GM18499 (cell line): ENCODE results near the gene NKIRAS1.

ENCODE experiments used
- ATAC-seq: cut with Tn5 transposase; IDR thresholded peaks from one replicate; pipeline ENCODE4 v1.9.1; 2021; ENCODE audit warnings: moderate number of reproducible peaks; ENCODE audit not compliant: insufficient read depth, unreplicated experiment

NKIRAS1 gene

DNA sequence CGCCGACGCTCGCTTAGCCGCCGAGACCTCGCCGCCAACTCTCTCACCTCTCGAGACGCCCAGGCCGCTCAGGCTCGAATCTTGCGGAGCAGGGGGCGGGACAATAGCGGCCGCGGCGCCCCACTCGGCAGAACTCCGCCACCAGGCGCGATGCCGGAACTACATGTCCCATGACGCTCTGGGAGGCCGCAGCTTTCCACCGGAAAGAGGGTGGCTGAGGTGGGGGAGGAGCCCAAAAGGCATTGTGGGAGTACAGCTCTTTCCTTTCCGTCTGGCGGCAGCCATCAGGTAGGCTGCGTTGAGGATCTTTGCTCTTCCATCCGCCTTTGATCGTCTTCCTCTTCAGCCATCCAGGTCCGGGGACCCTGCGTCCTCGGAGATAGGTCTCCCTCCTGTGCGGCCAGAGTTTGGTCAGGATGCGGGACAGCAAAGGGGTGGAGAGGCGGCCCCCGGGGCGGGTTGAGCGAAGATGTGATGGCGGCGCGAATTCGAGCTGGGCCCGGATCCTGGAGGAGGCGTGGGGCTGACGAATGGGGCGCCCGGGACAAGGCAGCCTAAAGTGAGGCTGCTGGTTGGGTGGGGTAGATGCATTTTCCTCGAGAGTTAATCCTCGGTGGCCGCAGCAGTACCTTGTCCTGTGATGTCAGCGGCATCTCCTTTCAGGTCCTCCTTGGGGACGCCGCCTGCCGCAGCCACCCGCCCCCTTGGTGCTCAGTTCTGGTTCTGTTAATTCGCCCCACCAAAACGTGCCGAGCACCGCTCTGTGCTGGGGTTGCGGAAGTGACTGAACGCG is at the start of gene NKIRAS1, which contains the start of gene RPL15:
Gene NKIRAS1, minus strand, starts transcription at position 105 of the 793 bp plus-strand sequence. CDS start 6,086 bp downstream, outside the sequence.
Gene RPL15, plus strand, starts transcription at position 247 of the 793 bp plus-strand sequence. CDS start 728 bp downstream, outside the sequence.
- peak; percentile 88 for ATAC-seq

DNA sequence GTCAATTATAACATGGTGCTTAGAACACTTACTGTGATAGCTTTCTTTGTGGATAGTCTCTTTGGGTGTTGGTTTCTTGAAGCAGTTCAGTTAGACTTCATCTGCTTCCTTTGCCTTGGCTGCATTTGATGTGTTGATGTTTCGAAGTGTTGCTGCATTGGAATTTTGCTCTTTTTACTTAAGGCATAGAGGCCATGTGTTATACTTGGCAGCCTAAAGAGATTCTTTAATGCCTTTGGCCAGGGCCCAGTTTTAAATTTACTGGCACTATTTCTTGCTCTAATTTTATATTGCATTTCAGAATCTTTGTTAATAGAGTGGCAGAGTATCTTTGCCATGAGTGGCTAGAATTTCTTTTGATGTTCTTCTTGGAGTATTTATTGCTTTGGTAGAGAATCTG is 49.5 kb upstream of the NKIRAS1 start:
- ATAC-seq, result no peak

DNA sequence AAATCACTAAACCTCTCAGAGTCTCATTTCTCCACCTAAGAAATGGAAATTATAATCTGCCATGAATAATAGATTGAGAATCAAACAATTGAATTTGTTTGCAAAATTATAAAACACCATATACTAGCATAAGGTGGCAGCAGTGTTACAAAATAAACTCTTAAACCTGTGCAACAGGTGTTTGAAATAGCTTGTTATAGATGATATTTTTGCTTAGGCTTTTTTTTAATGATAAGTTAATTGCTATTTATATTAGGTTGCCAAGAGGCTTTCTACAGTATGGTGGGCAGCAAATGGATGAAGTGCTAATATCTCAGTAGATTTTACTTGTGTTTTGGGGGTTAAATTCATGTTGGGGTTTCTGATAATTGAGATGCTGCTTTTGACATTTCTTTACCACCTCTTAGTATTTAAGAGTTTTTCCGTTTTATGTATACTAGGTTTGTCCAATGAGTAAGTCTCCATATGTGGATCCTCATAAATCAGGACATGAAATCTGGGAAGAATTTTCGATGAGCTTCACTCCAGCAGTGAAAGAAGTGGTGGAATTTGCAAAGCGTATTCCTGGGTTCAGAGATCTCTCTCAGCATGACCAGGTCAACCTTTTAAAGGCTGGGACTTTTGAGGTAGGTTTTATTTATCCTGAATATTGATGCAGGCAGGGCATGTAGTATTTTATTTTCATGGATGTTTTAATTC is 47.9 kb upstream of the NKIRAS1 start:
- ATAC-seq, result no peak

DNA sequence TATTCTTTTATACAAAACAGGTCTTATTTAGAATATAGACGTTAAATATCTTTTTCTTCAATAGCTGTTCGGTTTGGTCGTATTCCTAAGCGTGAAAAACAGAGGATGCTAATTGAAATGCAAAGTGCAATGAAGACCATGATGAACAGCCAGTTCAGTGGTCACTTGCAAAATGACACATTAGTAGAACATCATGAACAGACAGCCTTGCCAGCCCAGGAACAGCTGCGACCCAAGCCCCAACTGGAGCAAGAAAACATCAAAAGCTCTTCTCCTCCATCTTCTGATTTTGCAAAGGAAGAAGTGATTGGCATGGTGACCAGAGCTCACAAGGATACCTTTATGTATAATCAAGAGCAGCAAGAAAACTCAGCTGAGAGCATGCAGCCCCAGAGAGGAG is 45.1 kb upstream of the NKIRAS1 start:
- no peak for ATAC-seq

DNA sequence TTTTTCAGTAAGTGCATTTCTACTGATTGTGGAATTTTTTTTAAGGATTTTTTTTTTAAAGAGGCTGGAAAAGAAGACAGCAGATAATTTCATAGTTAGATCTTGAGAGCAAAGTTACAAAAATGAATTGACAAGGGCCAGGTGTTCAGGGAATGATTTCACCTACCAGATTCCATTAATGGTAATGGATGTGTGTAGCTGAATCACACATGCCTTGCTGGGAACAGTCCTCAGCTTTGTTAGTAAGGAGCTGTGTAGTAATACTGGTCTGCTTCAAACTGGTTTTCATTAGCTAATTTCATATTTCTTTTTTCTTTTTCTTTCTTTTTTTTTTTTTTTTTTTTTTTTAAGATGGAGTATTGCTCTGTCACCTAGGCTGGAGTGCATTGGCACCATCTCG is 44.3 kb upstream of the NKIRAS1 start:
- no peak for ATAC-seq

DNA sequence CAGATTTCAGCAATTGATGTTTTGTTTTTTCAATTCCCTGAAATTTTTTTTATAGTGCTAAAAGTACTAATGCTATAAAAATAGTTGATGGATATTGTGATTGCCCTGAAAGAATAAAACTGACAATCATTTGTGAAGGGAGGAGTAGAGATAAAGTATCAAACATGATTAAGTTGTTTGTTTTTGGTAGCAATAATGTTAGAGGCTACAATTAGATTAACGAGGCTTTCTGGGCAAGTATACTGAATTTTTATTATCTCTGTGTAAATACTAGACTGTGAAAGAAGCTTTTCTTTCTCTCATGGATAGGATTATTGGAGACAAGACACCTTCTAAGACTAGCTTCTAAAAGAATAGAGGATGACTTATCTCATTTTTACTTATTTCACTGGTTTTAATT is 43.9 kb upstream of the NKIRAS1 start:
- no peak for ATAC-seq

DNA sequence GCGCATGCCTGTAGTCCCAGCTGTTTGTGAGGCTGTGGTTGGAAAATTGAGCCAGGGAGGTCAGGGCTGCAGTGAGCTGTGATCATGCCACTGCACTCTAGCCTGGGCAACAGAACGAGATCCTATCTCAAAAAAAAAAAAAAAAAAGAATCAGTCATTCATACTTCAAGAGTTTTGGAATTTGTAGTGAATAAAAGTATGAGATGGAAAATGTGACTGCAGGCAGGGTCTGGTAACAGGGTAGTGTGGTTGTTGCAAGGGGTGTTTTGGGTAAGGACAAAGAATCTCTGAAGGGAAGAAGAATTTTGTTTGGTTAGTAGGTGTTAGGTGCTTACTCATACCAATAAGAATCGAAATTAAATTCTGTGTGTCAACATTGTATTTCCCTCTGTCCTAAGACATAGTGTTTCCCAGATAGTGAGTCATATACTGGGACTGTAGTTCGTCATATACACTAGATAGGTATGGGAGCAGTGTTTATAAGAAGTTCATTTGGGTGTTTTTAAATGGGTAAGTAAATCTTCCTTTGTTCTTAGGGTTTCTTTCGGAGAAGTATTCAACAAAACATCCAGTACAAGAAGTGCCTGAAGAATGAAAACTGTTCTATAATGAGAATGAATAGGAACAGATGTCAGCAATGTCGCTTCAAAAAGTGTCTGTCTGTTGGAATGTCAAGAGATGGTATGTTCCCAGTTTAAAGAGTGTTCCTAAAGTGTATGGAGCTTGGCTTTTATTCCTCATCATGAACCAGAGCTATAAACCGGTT is 42.5 kb upstream of the NKIRAS1 start:
- ATAC-seq, result no peak

DNA sequence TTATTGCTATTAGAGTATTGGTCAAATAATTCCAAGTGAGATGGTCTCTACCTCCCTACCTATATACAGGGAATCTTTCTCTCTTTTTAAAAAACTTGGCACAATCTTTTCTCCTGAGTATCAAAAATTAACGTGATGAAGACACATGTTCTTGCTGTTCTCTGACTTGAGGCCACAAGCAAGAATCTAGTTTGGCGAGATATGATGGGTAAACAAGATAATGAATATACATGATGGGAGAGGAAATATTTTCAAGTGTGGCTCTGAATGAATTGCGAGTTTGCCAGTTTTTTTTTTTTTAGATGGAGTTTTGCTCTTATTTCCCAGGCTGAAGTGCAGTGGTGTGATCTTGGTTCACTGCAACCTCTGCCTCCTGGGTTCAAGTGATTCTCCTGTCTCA is 39.9 kb upstream of the NKIRAS1 start:
- no peak for ATAC-seq

DNA sequence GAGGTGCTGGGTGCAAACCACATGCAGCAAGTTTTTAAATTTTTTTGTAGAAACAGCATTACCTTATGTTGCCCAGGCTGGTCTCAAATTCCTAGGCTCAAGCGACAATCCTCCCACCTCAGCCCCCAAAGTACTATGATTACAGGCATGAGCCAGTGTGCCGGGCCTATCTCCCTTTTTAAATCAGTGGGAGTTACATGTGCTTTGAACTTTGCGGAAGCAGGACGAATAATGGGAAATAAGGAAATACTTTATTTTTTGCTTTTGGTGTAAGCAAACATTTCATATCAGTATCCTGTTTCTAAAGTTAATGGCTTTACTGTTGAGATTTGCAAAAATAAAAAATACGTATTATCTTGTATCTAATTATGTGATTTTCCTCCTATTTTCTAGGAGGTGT is 37.4 kb upstream of the NKIRAS1 start:
- ATAC-seq, result no peak

DNA sequence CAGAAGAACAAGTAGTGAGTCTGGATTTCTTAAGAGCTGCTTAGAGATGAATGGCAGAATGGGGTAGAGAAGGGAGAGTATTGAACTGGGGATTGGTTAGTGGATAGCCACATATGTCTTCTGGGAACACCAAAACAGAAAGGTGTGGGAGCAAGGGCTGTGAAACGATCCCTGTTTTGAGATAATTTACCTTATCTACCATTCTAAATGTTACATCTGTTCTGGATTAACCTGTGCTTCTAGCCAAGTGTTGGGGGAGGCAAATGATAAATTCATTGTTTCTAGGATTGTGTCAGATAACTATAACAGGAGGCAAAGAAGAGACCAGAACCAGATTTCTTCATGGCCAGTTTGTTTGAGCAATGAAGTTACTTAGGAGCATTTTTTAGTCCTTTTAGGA is 36.7 kb upstream of the NKIRAS1 start:
- no peak for ATAC-seq

DNA sequence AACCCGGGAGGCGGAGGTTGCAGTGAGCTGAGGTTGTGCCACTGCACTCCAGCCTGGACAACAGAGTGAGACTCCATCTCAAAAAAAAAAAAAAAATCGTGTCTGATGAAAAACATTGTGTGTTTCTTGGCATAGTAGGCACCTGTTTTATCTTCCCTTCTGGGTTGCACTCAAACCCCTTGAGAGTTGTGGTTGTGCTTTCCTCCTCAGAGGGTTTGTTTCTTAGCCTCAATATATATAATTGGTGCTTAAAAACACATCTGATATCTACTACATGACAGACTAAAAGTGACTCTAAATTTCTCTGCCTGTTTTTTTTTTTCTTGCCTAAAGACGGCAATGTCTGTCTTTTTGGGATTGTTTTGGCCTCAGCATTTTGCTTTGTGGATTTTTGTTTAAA is 35.9 kb upstream of the NKIRAS1 start:
- ATAC-seq, result peak; percentile 38

DNA sequence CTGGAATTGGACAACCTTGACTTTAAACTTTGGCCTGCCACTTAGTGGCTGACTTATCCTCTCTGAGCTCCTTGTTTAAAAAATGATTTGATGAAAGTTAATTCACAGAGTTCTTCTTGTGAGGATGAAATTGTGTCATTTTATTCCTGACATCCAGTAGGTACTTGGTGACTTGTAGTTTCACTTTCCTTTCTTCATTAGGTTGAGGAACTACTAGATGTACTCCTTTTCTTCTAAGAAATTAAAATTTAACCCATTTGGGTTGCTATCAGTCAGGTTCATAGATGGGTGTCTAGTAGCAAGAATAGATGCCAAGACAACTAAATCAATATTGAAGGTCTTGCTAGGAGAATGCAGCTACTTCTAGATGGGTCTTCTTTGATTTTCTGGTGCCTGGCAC is 33.5 kb upstream of the NKIRAS1 start:
- ATAC-seq, result no peak

DNA sequence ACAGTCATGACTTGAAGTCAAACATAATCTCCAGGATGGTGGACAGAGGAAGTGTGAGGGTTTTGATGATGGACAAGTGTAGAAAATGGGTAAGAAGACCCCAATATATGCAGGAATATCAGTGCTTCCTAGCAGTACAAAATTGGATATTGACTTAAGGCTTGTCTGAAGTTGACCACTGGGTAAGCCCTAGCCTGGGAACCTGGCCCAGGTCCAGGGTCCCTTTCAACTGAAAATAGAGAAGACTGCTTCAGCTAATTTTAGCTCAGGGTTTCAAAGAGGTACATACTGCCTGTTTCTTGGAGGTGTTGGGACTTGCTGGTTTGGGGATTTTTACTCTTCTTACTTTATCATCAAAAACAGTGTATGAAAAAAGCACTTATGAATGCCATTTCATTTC is 33.0 kb upstream of the NKIRAS1 start:
- ATAC-seq, result no peak

DNA sequence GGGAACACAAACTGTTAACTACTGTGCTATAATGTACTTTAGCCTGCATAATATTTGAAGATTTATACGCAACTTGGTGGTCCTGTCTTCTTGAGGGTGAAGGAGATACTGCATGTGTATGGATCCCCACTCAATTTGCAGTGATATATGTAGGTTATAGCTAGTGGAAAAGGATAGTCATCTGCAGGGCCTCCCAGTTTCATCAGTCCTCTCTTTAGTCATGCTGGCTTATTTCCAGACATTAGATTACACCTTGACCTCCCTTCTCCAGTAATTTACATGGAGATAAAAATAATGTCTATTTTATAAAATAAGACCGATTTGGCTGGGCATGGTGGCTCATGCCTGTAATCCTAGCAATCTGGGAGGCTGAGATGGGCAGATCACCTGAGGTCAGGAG is 32.0 kb upstream of the NKIRAS1 start:
- ATAC-seq, result no peak

DNA sequence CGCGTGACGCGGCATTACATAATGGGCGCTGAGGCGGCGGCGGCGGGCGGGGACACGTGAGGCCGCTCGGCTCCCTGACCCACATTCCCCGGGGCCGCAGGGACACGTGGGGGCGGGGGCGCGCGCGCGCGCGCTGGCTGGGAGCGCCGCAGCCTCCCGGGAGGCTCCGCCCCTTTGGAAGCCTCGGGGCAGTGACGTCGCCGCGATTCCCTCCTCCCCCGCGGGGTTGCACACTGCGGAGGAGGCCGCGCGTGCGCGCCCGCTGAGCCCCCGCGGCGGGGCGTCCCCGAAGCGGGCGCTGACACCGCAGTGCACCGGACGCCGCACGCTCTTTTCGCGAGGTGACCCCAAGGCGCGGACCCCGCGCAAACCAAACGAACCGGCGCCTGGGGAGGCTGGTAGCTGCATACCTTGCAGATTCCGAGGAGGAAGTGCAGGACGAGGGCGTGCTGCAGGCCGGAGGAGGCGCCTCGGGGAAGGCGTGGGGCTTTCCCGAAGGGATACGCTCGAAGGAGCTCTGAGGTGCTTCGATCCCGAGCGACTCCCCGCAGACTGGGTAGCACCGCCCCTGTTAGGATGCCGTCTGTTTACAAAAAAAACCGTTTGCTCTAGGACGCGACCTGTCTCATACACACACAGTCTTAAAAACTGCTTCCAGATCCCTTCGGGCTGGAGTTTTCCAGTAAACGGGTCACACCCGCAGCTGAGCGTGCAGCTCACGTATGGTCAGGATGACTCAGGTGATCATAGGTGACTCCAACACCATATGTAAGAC is 29.3 kb upstream of the NKIRAS1 start:
- peak; percentile 44 for ATAC-seq

DNA sequence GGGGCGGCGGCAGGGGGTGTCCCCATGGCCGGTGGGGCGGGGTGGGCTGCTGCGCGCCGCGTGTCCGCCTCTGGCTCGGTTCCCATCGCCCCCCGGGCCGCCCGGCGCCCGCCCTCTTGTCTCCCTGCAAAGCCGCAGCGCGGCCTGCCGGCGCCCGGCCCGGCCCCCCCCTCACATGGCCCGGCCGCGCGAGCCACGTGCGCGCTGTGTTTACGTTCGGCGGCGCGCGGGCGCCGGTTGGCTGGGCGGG is 28.8 kb upstream of the NKIRAS1 start:
- ATAC-seq, result no peak

DNA sequence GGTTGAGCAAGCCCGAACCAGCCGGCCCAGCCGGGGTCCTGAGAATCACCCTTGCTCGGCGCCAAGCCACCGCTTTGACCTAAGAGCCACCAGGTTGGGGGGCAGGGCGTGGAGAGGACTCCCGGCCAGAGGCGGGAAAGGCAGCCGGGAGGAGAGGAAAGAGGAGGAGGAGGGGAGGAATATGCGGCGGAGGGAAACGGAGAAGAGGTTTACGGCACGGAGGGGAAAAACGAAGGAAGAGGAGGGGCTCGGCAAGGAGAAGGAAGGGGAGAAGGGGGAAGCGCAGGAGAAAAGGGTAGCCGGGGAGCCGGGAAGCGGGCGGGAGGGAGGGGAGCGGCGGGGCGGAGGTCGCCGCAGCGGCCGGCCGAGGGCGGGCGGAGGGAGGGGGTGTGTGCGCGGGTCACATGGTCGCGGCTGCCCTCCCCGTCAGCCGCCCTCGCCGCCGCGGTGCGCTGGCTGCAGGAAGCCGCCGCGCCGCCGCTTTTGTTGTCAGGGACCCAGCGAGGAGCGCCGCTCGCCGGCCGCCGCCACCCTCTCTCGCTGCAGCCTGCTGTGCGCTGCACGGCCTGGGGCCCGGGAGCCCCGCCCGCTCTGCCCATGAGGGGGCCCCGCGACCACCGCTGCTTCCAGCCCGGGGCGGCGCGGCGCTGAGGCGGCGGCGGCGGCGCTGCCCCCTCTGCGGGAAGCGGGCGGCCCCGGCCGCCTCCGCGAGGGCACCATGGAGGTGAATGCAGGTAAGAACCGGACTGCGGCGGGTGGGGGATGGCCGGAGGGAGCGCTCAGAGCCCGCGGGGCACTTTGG is 28.3 kb upstream of the NKIRAS1 start, which contains the start of gene NR1D2:
Gene NR1D2, plus strand, starts transcription at position 426 of the 802 bp plus-strand sequence. Its CDS starts 293 bp downstream, at position 719.
- ATAC-seq, result peak; percentile 14

DNA sequence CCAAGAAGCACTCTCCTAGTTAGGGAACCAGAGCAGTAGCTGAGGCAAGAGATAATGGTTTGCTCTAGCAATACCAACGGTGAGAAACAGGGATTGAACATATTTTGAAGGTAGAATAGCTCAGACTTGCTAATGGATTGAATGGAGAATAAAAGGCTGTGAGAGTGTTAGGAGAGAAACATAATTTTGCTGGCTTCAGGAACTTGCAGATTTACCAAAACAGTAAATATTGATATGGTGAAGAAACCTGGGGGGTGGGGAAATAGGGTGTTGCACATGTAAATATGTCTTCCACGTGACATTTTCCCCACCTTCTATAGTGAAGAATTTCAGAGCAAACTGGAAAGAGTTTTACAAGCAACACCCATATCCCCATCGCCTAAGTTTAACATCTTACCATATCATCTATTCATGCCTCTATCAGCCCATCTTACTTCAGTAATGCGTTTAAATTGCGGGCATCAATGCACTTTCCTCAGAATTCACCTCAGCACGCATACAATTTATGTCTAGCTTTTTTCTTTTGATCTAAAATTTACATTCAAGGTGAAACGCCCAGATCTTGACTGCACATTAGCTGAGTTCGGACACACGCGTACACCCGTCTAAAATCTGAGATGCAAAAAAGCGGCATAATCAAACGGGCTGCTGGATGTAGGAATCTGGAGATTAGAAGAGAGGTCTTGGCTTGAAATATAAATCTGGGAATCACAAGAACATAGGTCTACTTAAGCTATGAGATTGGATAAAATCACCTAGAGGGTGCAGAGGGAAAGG is 27.4 kb upstream of the NKIRAS1 start:
- ATAC-seq, result no peak

DNA sequence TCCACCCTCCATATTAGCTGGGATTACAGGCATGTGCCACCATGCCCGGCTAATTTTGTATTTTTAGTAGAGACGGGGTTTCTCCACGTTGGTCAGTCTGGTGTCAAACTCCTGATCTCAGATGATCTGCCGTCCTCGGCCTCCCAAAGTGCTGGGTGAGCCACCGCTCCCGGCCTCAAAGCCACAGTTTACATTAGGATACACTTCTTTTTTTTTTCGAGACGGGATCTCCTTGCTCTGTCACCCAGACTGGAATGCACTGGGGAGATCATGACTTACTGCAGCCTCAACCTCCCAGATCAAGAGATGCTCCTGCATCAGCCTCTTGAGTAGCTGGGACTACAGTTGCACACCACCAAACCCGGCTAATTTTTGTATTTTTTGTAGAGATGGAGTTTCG is 25.8 kb upstream of the NKIRAS1 start:
- ATAC-seq, result no peak
